GM23338 (cell line): Measurements from ENCODE around the gene PRPF18. TPM values are rescaled to one million over a fixed set of nuclear protein-coding genes. Genes with fewer than 3 reads are reported as not detected.
"Not testable (repeated sequence)": the region's sequence is repeated elsewhere in the genome, so short reads cannot be mapped to it uniquely, and the experiment has no call there.

ENCODE experiments used
- ATAC-seq: fragments of 200-7000 bp; cut with Tn5 transposase; 3 replicates; pipeline ENCODE4 v1.9.1; 2020
- DNase-seq: peaks from one replicate; pipeline ENCODE4 v3.0.0-alpha.2; 2015; ENCODE audit warnings: low spot score
- H2AFZ ChIP-seq: fragments of 200-600 bp; sonication (generic); 2 replicates; pipeline ENCODE4 v1.8.0; 2016; ENCODE audit warnings: antibody characterized with exemption, mild to moderate bottlenecking, moderate library complexity
- H3F3A ChIP-seq: fragments of 200-600 bp; sonication (generic); replicated peaks from 2 replicates; pipeline ENCODE4 v1.8.0; 2017; ENCODE audit warnings: antibody characterized with exemption, mixed run types, low read depth
- H3K27ac ChIP-seq: fragments of 200-600 bp; sonication (generic); 2 replicates; pipeline ENCODE4 v1.6.1; 2016; ENCODE audit warnings: low read depth
- H3K27me3 ChIP-seq: fragments of 200-600 bp; sonication (generic); 2 replicates; pipeline ENCODE4 v1.8.0; 2016; ENCODE audit warnings: mild to moderate bottlenecking, mixed run types, moderate library complexity; ENCODE audit not compliant: insufficient read depth
- H3K36me3 ChIP-seq: fragments of 200-600 bp; sonication (generic); 2 replicates; pipeline ENCODE4 v1.8.0; 2016; ENCODE audit warnings: mild to moderate bottlenecking; ENCODE audit not compliant: insufficient read depth
- H3K4me1 ChIP-seq: fragments of 200-600 bp; sonication (generic); 2 replicates; pipeline ENCODE4 v1.8.0; 2016; ENCODE audit warnings: mild to moderate bottlenecking, moderate library complexity; ENCODE audit not compliant: insufficient read depth
- H3K4me2 ChIP-seq: fragments of 200-600 bp; sonication (generic); 2 replicates; pipeline ENCODE4 v1.7.1; 2017; ENCODE audit warnings: mixed run types
- H3K4me3 ChIP-seq: fragments of 200-600 bp; sonication (generic); 2 replicates; pipeline ENCODE4 v1.6.1; 2016; ENCODE audit warnings: mixed run types
- H3K79me2 ChIP-seq: fragments of 200-600 bp; sonication (generic); replicated peaks from 2 replicates; pipeline ENCODE4 v1.8.0; 2017; ENCODE audit warnings: mild to moderate bottlenecking; ENCODE audit not compliant: insufficient read depth
- H3K9me2 ChIP-seq: fragments of 200-600 bp; sonication (generic); 2 replicates; pipeline ENCODE4 v1.8.0; 2017; ENCODE audit not compliant: insufficient read depth
- H4K20me1 ChIP-seq: fragments of 200-600 bp; sonication (generic); replicated peaks from 2 replicates; pipeline ENCODE4 v1.8.0; 2017; ENCODE audit warnings: mild to moderate bottlenecking; ENCODE audit not compliant: insufficient read depth
- H3K27ac Mint-ChIP-seq: 2 replicates; pipeline ENCODE4 v1.8.0; 2020; ENCODE audit warnings: inconsistent platforms, mild to moderate bottlenecking, moderate library complexity, mixed read lengths
- H3K27me3 Mint-ChIP-seq: 3 replicates; pipeline ENCODE4 v1.8.0; 2022; ENCODE audit warnings: low read depth, mild to moderate bottlenecking, moderate library complexity, mixed read lengths, inconsistent platforms; ENCODE audit not compliant: insufficient read depth, poor library complexity
- H3K36me3 Mint-ChIP-seq: 3 replicates; pipeline ENCODE4 v1.8.0; 2021; ENCODE audit warnings: low read depth, mild to moderate bottlenecking, inconsistent platforms, moderate library complexity, mixed read lengths
- H3K4me1 Mint-ChIP-seq: 3 replicates; pipeline ENCODE4 v1.8.0; 2020; ENCODE audit warnings: mild to moderate bottlenecking, inconsistent platforms, mixed read lengths
- H3K4me3 Mint-ChIP-seq: 3 replicates; pipeline ENCODE4 v1.8.0; 2021; ENCODE audit warnings: moderate library complexity, mild to moderate bottlenecking, inconsistent platforms, mixed read lengths
- H3K9me3 Mint-ChIP-seq: 3 replicates; pipeline ENCODE4 v1.8.0; 2020; ENCODE audit warnings: moderate library complexity, mild to moderate bottlenecking, inconsistent platforms, mixed read lengths
- CREB1 ChIP-seq: fragments of 250-450 bp; sonication (Bioruptor Pico); IDR thresholded peaks from 2 replicates; pipeline ENCODE4 v1.5.0; 2020; ENCODE audit warnings: low read depth, mild to moderate bottlenecking, moderate library complexity
- ETS1 ChIP-seq: IDR thresholded peaks from 2 replicates; pipeline ENCODE4 v1.6.1; 2016; ENCODE audit warnings: antibody characterized with exemption
- EZH2 ChIP-seq: fragments of 200-600 bp; sonication (generic); IDR thresholded peaks from one replicate; pipeline ENCODE4 v1.8.0; 2017; ENCODE audit warnings: antibody characterized with exemption, mild to moderate bottlenecking, low read depth; ENCODE audit not compliant: unreplicated experiment
- EZH2phosphoT487 ChIP-seq: fragments of 200-600 bp; sonication (generic); IDR thresholded peaks from one replicate; pipeline ENCODE4 v1.8.1; 2018; ENCODE audit warnings: antibody characterized with exemption; ENCODE audit not compliant: unreplicated experiment
- STAT1 ChIP-seq: IDR thresholded peaks from one replicate; pipeline ENCODE4 v1.6.1; 2016; ENCODE audit warnings: antibody characterized with exemption; ENCODE audit not compliant: unreplicated experiment
- ZNF462 ChIP-seq: fragments of 250-450 bp; sonication (Bioruptor Pico); IDR thresholded peaks from 2 replicates; pipeline ENCODE4 v1.5.0; 2020; ENCODE audit warnings: mild to moderate bottlenecking, moderate library complexity
- polyA plus RNA-seq: library from polyadenylated mRNA; unstranded; fragments of >200 nt; fragmentation: Nextera tagmentation; extraction: Ambion mirVana; gene quantifications from 2 replicates; pipeline ENCODE4 v1.2.1, GENCODE V29; 2016
- total RNA-seq: library from RNA; depleted of rRNA; stranded (reverse); fragments of >200 nt; shearing (Covaris generic); gene quantifications from 2 replicates; pipeline ENCODE4 v1.2.3, GENCODE V29; 2014

Gene PRPF18
- total and polyA plus RNA-seq, 2 experiments from 2014 or later = 15.1 to 17.2 TPM

- not testable (repeated sequence) for H3K9me2 ChIP-seq, H3K79me2 ChIP-seq, H4K20me1 ChIP-seq, H3K4me1 Mint-ChIP-seq, H3K36me3 Mint-ChIP-seq, H3K4me2 ChIP-seq, H3K4me3 Mint-ChIP-seq, H3K27ac ChIP-seq, H3K27me3 ChIP-seq, H3K9me3 Mint-ChIP-seq, ATAC-seq, H3K4me3 ChIP-seq, H3K27me3 Mint-ChIP-seq, H3K27ac Mint-ChIP-seq, H3F3A ChIP-seq, H3K36me3 ChIP-seq
- Histone ChIP-seq H3K4me1 (peaks cover 13% of the 10 kb centered on the region; the same call in 1 of the 2 replicates), H2AFZ (peak overlapping the region; percentile 61)
- peak; percentile 18 for DNase-seq
These were observed 48.8 kb upstream of the PRPF18 start for GRCh38 chr10:13537985-13538384.

GRCh38 chr10:13542533-13542932 is 44.2 kb upstream of the PRPF18 start:
- Mint-ChIP-seq H3K27ac (no peak overlapping the region), H3K4me3 (no peak overlapping the region), H3K27me3 (no peaks in the 10 kb centered on the region), H3K4me1 (0 out of 3 replicates have a peak, but pooled peaks cover 3% of the 10 kb centered on the region), H3K36me3 (no peaks in the 10 kb centered on the region), H3K9me3 (no peaks in the 10 kb centered on the region)
- no peaks in the 10 kb centered on the region for H3K79me2 ChIP-seq
- no peaks in the 10 kb centered on the region for H3K9me2 ChIP-seq
- H3K4me1 ChIP-seq = 0 out of 2 replicates have a peak, but pooled peaks cover 2% of the 10 kb centered on the region
- TF ChIP-seq ZNF462 (no peak), EZH2 (no peak), ETS1 (no peak), STAT1 (no peak), EZH2phosphoT487 (no peak), CREB1 (CRISPR knock-in tag) (no peak)
- H3K4me3 ChIP-seq = no peak overlapping the region
- H2AFZ ChIP-seq = no peak overlapping the region
- ATAC-seq = no peak
- H3F3A ChIP-seq = no peaks in the 10 kb centered on the region
- no peak for DNase-seq
- no peak overlapping the region for H3K4me2 ChIP-seq
- H3K27ac ChIP-seq = no peak overlapping the region
- H4K20me1 ChIP-seq = no peaks in the 10 kb centered on the region
- no peaks in the 10 kb centered on the region for H3K27me3 ChIP-seq
- H3K36me3 ChIP-seq = no peaks in the 10 kb centered on the region
